ENCODE data around the gene AOC3.
"Not testable (repeated sequence)": the region's sequence is repeated elsewhere in the genome, so short reads cannot be mapped to it uniquely, and the experiment has no call there.

The AOC3 gene

DNA sequence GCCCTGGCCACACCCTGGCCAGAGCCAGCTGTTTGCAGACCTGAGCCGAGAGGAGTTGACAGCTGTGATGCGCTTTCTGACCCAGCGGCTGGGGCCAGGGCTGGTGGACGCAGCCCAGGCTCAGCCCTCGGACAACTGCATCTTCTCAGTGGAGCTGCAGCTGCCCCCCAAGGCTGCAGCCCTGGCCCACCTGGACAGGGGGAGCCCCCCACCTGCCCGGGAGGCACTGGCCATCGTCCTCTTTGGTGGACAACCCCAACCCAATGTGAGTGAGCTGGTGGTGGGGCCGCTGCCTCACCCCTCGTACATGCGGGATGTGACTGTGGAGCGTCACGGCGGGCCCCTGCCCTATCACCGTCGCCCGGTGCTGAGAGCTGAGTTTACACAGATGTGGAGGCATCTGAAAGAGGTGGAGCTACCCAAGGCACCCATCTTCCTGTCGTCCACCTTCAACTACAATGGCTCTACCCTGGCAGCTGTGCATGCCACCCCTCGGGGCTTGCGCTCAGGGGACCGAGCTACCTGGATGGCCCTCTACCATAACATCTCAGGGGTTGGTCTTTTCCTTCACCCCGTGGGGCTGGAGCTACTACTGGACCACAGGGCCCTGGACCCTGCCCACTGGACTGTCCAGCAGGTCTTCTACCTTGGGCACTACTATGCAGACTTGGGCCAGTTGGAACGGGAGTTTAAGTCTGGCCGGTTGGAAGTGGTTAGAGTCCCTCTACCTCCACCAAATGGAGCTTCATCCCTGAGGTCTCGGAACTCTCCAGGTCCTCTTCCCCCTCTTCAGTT, 6.0 kb upstream of the AOC3 start:
- DNase-seq = no peak

DNA sequence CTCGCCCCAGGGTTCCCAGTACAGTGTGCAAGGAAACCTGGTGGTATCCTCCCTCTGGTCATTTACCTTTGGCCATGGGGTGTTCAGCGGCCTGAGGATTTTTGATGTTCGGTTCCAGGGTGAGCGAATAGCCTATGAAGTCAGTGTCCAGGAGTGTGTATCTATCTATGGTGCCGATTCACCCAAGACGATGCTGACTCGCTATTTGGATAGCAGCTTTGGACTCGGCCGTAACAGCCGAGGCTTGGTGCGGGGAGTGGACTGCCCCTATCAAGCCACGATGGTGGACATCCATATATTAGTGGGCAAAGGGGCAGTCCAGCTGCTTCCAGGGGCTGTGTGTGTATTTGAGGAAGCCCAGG, 5.5 kb upstream of the AOC3 start:
- no peak for DNase-seq

GRCh38 chr17:42845918-42846593, 4.9 kb upstream of the AOC3 start:
- DNase-seq = no peak

- no peak for DNase-seq
Observed at GRCh38 chr17:42846594-42847280, 4.3 kb upstream of the AOC3 start.

DNA sequence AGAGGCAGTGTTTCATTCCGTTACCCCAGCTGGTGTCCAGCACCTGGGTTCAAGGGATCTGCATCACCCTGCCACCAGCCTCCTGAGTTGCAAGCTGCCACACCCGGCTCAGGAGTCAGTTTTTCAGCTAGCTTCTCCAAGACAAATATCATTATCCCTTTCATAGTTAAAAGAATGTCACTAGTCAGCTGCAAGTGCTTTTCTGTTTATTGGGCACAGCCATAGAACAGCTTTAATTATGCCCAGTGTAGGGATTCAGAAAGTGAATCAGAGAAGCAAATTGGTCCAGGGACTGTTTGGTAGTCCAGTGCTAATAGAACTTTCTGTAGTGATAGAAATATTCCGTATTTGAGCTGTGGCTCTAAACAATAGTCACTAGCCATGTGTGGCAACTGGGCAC, 2.9 kb upstream of the AOC3 start:
- DNase-seq = no peak

DNA sequence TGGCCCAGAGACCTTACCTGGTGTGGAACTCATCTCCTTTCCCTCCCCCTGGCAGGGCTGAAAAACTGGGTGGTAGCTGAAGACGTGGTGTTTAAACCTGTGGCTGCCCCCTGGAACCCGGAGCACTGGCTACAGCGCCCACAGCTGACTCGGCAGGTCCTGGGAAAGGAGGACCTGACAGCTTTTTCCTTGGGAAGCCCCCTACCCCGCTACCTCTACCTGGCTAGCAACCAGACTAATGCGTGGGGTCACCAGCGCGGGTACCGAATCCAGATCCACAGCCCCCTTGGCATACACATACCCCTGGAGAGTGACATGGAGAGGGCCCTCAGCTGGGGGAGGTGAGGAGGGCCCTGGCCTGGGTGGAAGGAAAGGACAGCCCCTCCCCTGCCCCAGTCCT, 2.0 kb upstream of the AOC3 start:
- no peak for DNase-seq

GRCh38 chr17:42849451-42850181, 1.4 kb upstream of the AOC3 start:
- no peak for DNase-seq

DNA sequence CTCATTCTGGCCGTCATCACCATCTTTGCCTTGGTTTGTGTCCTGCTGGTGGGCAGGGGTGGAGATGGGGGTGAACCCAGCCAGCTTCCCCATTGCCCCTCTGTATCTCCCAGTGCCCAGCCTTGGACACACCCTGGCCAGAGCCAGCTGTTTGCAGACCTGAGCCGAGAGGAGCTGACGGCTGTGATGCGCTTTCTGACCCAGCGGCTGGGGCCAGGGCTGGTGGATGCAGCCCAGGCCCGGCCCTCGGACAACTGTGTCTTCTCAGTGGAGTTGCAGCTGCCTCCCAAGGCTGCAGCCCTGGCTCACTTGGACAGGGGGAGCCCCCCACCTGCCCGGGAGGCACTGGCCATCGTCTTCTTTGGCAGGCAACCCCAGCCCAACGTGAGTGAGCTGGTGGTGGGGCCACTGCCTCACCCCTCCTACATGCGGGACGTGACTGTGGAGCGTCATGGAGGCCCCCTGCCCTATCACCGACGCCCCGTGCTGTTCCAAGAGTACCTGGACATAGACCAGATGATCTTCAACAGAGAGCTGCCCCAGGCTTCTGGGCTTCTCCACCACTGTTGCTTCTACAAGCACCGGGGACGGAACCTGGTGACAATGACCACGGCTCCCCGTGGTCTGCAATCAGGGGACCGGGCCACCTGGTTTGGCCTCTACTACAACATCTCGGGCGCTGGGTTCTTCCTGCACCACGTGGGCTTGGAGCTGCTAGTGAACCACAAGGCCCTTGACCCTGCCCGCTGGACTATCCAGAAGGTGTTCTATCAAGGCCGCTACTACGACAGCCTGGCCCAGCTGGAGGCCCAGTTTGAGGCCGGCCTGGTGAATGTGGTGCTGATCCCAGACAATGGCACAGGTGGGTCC, 607 bp downstream of the AOC3 start:
- not testable (repeated sequence) for DNase-seq

DNA sequence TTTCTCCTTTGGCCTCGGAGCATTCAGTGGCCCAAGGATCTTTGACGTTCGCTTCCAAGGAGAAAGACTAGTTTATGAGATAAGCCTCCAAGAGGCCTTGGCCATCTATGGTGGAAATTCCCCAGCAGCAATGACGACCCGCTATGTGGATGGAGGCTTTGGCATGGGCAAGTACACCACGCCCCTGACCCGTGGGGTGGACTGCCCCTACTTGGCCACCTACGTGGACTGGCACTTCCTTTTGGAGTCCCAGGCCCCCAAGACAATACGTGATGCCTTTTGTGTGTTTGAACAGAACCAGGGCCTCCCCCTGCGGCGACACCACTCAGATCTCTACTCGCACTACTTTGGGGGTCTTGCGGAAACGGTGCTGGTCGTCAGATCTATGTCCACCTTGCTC, 1.4 kb downstream of the AOC3 start:
- DNase-seq = no peak

DNA sequence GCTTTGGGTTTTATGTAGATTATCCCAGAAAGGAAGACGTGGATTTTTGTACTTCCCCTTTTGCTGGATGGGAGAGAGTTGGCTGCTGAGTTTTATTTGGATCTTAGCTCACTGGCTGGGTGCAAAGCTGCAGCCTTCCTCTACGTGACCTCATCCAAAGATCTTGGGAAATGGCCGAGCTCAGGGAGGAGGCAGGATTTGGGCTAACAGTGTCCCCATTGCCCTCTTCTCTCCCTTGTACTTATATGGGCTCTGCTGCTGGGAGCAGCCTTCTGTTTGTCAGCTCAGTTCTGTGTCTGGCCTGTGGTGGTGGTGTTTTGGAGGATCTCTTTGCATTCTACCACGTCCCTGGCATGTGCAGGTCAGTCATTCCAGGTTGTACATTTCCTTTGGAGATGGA, 2.0 kb downstream of the AOC3 start:
- no peak for DNase-seq

DNA sequence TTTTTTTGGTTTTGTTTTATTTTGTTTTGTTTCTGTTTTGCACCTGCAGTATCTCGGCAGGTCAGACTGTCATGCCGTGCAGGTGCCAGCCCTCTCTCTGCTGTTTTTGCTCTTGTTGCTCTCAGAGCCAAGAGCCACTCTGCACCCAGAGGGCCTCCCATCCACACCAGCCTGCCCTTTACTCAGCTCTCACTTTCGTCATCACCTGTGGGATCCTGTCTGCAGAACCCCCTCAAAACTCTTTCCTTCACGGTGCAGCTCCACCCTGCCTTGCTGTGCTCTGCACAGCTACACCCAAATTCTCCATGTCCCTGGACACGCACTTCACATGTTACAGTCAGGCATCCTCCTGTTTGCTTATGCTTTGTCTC, 2.6 kb downstream of the AOC3 start:
- DNase-seq = no peak

DNA sequence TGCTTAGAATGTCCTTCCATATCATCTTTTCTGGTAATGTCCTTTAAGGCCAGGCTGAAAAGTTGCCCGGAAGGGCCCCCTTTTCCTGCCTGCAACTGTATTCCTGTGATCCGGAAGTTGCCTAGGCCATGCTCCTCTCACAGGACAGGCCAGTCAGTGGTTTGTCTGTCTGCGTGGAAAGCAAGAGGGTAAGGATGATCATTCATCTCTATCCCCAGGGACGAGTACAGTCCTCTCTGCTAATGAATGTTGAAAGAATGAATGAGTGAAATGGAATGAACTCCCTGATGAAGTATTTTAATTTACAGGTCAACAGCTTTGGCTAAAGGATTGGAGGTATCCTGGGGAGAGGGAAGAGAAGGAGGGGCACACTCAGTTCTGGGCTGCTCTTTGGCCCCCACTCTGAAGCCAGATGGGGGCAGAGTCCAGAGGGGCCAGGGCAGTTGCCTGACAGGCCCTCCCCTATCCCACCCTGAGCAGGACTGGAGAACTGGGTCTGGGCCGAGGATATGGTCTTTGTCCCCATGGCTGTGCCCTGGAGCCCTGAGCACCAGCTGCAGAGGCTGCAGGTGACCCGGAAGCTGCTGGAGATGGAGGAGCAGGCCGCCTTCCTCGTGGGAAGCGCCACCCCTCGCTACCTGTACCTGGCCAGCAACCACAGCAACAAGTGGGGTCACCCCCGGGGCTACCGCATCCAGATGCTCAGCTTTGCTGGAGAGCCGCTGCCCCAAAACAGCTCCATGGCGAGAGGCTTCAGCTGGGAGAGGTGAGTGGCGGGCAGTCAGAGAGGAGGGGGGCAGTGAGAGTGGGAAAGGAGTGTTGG, 3.2 kb downstream of the AOC3 start:
- DNase-seq = no peak

- no peak for DNase-seq
Observed at GRCh38 chr17:42855048-42855596, 4.1 kb downstream of the AOC3 start.

DNA sequence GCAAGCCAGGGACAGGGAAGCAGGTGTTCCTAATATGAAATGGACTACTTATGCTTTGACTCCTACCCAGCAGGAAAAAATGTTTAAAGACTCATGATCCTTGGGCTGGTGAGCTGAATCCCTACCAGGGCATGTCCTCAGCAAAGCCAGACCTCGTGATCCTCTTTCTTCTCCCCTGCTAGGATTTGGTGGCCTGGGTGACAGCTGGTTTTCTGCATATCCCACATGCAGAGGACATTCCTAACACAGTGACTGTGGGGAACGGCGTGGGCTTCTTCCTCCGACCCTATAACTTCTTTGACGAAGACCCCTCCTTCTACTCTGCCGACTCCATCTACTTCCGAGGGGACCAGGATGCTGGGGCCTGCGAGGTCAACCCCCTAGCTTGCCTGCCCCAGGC, 5.1 kb downstream of the AOC3 start:
- DNase-seq = not testable (repeated sequence)

- DNase-seq = not testable (repeated sequence)
Observed at GRCh38 chr17:42856516-42856915, 5.5 kb downstream of the AOC3 start.

DNA sequence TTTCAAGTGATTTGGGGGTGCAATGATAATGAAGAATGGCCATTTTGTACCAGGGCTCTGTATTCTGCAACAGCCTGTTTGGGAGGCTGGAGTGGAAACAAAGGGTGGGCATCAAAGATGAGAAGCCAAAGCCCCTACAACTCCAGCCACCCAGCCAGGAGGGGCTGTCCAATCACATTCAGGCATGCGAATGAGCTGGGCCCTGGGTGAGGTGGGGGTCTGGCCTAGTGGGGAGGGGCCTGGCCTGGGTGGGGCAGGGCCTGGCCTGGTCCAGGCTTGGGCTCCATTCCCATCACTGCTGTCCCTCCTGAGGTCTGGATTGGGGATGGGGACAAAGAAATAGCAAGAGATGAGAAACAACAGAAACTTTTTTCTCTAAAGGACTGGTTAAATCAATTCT, 6.4 kb downstream of the AOC3 start:
- no peak for DNase-seq

DNA sequence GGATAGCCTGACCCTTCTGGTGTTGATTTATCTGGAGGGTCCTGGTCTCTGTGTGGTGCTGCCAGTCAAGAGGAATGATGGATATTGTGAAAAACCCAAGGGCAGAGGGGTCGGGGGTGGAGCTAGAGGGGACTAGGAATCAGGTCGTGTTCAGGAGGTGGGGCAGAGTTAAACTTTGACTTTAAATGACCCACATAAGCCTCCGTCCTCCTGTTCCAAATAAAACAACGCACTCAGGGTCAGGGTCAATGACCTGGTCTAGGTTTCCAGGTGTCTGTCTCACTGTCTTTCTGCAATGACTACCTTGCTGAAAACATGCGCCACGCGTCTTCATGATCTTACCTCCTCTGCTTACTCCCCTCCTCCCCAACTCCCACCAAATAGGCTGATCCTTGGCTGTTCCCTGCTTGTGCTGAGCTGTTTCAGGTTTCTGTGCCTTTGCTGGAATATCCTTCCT, 14.7 kb downstream of the AOC3 start:
- DNase-seq = no peak

DNA sequence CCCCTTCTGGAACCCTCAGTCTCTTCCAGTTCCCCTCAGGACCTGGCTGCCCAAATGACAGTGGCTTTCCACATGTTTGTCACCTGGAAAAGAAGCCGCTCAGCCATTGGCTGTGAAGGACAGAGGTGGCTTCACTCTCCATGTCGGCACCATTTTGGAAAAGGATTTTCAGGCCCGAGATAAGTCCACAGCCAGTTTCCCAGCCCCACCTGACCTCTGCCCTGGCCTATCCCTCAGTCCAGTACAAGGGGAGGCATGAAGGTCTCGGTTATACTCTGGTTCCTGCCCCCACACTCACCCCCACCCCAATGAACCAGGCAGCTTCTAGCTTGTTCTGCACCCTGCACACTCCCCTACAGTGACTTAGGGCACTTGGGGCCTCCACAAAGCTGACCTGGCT, 15.2 kb downstream of the AOC3 start:
- no peak for DNase-seq

- DNase-seq = no peak
Observed at GRCh38 chr17:42866631-42867575, 15.9 kb downstream of the AOC3 start.

Data from eye (tissue), 1 donor.